ENCODE data around the gene HNRNPA0. TPM values are rescaled to one million over a fixed set of nuclear protein-coding genes. Genes with fewer than 3 reads are reported as not detected.

Gene HNRNPA0
- total and polyA plus RNA-seq, 10 donors: 11.2 to 32.3 (median 22.1) TPM

DNA sequence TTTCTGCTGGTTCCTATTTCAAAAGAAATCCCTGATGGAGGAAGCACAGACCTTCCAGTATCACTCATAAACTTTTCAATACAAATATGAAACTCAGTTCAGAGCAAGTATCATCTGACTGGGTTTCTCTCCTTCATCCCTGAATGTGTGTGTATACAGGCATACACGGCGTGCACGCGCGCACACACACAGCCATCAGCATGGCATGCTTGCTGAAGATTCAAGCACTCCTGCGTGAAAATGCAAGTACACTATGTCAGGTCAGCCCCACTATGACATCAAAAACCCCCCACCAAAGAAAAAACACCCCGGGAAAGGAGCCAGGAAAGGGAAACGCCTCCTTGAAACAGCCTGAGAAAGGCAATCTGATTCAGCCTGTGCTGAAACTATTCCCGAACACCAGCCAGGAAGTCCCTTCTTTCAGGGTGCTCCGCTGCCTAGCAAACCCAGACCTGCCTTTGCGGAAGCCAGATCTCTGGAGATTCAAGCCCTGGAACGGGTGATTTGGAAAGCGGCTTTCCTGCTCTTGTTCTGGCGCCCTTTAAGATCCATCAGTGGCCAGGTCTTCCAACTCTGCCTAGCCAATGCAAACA is 19.1 kb downstream of the HNRNPA0 start:
- peak; percentile 73 for DNase-seq

DNA sequence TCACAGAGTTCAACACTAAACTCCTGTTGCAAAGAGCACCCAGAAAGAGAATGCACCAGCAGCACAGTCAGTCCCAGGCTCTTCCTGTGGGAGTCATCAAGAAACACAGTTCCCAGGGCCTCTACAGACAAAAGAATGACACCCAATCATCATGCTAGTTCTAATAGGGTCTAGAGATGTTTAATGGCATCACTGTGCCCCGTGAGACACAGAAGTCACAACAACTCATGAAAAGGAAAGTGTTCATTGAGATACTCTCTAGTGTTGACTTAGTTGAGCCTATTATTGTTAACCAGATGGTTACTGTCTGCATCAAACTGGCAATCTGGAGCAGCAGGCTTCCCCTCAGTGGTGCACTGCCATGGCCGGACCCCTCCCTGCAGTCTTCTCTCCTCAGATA is 19.8 kb downstream of the HNRNPA0 start:
- intact Hi-C loops (cut with DNase I; ENCODE audit: low total_unique reads): no loop called here
- Histone ChIP-seq H3K36me3 (no peaks in the 10 kb centered on the region), H3K27me3 (replicated peaks in 1 of 7) (peaks cover 0 to 3% (median 0%) of the 10 kb centered on the region in 7 donors), H3K27ac (peak overlapping the region in 6 of 8 donors; percentile 2 to 74 (median 61)), H3K4me3 (peak overlapping the region in 4 of 8 donors; percentile 11 to 65 (median 42)), H3K9me3 (peaks cover 0 to 4% (median 0%) of the 10 kb centered on the region in 8 donors), H3K4me1 (peaks cover 17 to 46% (median 37%) of the 10 kb centered on the region in 6 donors)
- TF ChIP-seq POLR2A (IDR thresholded peaks at IDR 0.05) (no peak), POLR2AphosphoS5 (IDR thresholded peaks at IDR 0.05) (no peak)
- 29 to 52% (median 41%) methylated on average over 2 of the region's 2 CpGs for WGBS, 5 donors
- DNase-seq: no peak

More for the DNA sequence above, 19.1 kb downstream of the HNRNPA0 start:
- Histone ChIP-seq H3K4me3 (peak overlapping the region; percentile 11 to 65 (median 36)), H3K36me3 (no peaks in the 10 kb centered on the region), H3K9me3 (peaks cover 0 to 4% (median 0%) of the 10 kb centered on the region in 8 donors), H3K4me1 (peaks cover 17 to 46% (median 37%) of the 10 kb centered on the region in 6 donors), H3K27me3 (replicated peaks in 1 of 7) (peaks cover 0 to 3% (median 0%) of the 10 kb centered on the region in 7 donors), H3K27ac (peak overlapping the region; percentile 2 to 74 (median 54))
- no peak for TF ChIP-seq POLR2AphosphoS5 (IDR thresholded peaks at IDR 0.05)
- TF ChIP-seq POLR2A (IDR thresholded peaks at IDR 0.05): no peak
- TF ChIP-seq, protein P1, sequence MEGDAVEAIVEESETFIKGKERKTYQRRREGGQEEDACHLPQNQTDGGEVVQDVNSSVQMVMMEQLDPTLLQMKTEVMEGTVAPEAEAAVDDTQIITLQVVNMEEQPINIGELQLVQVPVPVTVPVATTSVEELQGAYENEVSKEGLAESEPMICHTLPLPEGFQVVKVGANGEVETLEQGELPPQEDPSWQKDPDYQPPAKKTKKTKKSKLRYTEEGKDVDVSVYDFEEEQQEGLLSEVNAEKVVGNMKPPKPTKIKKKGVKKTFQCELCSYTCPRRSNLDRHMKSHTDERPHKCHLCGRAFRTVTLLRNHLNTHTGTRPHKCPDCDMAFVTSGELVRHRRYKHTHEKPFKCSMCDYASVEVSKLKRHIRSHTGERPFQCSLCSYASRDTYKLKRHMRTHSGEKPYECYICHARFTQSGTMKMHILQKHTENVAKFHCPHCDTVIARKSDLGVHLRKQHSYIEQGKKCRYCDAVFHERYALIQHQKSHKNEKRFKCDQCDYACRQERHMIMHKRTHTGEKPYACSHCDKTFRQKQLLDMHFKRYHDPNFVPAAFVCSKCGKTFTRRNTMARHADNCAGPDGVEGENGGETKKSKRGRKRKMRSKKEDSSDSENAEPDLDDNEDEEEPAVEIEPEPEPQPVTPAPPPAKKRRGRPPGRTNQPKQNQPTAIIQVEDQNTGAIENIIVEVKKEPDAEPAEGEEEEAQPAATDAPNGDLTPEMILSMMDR (IDR thresholded peaks at IDR 0.05 in 8 of 11, conservative IDR thresholded peaks at IDR 0.05 in 3 of 11): no peak
- intact Hi-C loops (cut with DNase I; ENCODE audit: low total_unique reads): no loop called here
- 1 to 9% (median 4%) methylated on average over 14 of the region's 14 CpGs for WGBS, 5 donors

DNA sequence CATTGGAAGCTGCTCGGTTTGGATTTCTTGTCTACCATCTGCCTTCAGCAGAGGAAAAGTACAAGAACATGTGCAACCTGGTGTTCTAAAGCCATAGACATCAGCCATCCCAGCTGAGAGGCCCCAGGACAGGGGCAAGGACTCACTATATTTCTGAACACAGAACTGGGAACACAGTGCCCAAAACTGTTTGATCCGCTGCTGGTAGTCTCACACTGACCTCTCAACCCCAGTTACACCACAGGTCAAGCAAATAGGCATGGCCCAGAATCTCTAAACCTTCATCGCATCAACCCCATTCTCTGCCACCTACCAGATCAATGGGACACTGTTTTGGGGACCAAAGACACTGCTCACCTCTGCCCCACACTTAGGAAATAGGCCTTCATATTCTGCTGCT is 20.2 kb downstream of the HNRNPA0 start:
- Histone ChIP-seq H3K4me1 (peaks cover 17 to 46% (median 37%) of the 10 kb centered on the region in 6 donors), H3K27ac (no peak overlapping the region), H3K36me3 (no peaks in the 10 kb centered on the region), H3K9me3 (peaks cover 0 to 4% (median 0%) of the 10 kb centered on the region in 8 donors), H3K4me3 (peak overlapping the region in 1 of 8 donors; percentile 65), H3K27me3 (replicated peaks in 1 of 7) (peaks cover 0 to 3% (median 0%) of the 10 kb centered on the region in 7 donors)
- intact Hi-C loops (cut with DNase I; ENCODE audit: low total_unique reads): no loop called here
- no peak for TF ChIP-seq POLR2A (IDR thresholded peaks at IDR 0.05)
- TF ChIP-seq POLR2AphosphoS5 (IDR thresholded peaks at IDR 0.05): no peak
- TF ChIP-seq, protein P1 (IDR thresholded peaks at IDR 0.05 in 8 of 11, conservative IDR thresholded peaks at IDR 0.05 in 3 of 11): no peak
- 92 to 100% (median 96%) methylated on average over 3 of the region's 3 CpGs for WGBS, 5 donors
- DNase-seq: no peak

DNA sequence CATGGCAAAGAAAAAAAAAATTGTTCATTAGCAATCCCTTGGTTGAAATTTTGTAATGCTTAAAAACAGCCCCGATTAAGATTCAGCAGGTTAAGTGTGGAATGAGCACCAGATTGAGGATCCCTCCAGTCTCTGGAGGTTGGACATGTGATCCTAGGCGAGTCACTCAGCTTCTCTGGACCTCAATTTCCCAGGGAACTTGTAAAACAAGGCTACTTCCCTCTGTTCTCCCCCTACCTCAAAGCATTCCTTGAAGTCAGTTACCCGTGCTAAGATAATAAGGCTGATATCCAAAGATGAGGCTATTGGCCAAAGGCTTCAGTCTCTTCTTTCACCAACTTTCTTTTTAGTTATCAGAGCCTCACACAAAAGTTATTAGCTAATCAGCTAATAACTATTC is 21.2 kb downstream of the HNRNPA0 start:
- intact Hi-C loops (cut with DNase I; ENCODE audit: low total_unique reads): no loop called here
- 85 to 91% (median 88%) methylated on average over 3 of the region's 3 CpGs for WGBS, 5 donors
- H3K36me3 ChIP-seq: no peaks in the 10 kb centered on the region
- H3K4me1 ChIP-seq: peaks cover 17 to 43% (median 36%) of the 10 kb centered on the region in 6 donors
- no peak for DNase-seq
- H3K4me3 ChIP-seq: no peak overlapping the region
- H3K9me3 ChIP-seq: peaks cover 0 to 2% (median 0%) of the 10 kb centered on the region in 8 donors
- TF ChIP-seq, protein P1 (IDR thresholded peaks at IDR 0.05 in 8 of 11, conservative IDR thresholded peaks at IDR 0.05 in 3 of 11): no peak
- TF ChIP-seq POLR2A (IDR thresholded peaks at IDR 0.05): no peak
- no peak for TF ChIP-seq POLR2AphosphoS5 (IDR thresholded peaks at IDR 0.05)
- no peak overlapping the region for H3K27ac ChIP-seq
- H3K27me3 ChIP-seq (replicated peaks in 1 of 7): peaks cover 0 to 3% (median 0%) of the 10 kb centered on the region in 7 donors

Measured in spleen (tissue), 11 donors.